ENCODE results near the gene FLOT1.
"Not testable (repeated sequence)": the region's sequence is repeated elsewhere in the genome, so short reads cannot be mapped to it uniquely, and the experiment has no call there.

FLOT1 gene

GRCh38 chr6:30766461-30767157 is 24.1 kb upstream of the FLOT1 start:
- DNase-seq = no peak

DNA sequence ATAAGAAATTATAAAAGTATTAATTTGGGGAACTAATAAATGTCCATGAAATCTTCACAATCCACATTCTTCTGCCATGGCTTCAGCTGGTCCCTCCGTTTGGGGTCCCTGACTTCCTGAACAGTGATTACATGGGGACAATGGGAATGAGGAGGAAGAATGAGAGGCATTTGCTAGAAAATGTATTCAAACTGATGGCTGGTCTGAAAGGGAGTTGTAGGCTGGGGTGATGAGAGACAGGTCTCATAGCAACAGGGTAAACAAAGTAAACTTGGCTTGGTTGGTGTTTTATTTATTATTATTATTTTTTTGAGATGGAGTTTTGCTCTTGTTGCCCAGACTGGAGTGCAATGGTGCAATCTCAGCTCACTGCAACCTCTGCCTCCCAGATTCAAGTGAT is 23.0 kb upstream of the FLOT1 start:
- DNase-seq = not testable (repeated sequence)

GRCh38 chr6:30764490-30765043 is 22.1 kb upstream of the FLOT1 start:
- not testable (repeated sequence) for DNase-seq

DNA sequence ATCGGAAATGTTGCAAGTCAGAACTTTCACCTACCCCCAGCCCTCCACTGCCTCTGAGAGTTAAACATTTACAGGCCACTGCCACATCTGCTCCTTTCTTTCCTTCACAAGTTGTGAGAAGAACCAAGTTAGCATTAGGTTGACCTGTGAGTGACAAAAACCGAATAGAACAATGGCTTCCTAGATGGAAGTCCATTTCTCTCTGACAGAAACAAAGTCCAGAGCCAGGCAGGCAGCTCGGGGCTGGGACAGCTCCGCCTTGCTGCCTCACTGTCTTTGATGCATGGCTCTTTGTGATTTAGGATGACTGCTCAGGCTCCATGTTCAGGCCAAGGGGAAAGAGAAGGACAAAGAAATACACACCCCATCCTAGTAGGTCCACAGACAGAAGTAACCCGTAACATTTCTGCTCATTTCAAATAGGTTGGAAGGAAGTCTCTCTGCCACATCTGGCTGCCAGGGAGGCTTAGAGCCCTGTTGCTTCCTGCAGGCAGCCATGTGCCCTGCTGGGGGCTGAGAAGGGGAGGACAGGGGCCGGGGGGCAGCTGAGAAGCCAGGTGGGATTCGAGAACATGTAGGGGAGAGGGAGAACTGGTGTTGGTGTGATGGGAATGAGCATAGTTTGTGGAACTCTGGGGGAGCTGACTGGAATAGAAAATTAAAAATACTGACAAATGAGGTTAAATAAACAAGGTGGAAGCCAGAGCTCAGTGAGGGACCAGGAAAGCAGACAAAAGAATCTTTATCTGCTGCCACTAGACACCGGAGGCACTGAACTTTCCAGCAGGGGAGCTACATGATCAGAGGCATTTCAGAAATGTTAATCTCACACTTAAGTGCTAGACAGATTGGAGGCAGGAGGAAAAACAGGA is 21.4 kb upstream of the FLOT1 start:
- DNase-seq = no peak

DNA sequence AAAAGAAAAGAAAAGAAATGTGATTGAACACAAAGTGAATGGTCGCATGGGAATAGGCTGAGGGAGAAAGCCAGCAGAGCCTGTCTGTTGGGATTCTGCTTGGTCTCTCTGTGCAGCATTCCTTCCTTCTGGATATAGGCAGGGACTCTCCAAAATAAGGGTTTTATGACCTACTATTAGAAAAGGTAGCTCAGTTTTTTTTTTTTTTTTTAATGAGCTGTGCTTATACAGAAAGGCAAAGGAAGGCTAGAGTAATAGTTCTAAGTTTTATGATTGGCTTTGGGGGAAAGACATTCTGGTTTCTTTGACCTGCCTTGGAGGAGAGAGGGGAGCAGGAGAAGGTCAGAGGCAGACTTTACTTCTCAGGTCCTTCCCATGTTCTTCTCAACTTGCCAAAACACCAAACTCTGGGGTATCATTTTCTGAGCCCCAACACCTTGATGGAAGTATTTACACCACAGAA is 20.7 kb upstream of the FLOT1 start:
- no peak for DNase-seq

GRCh38 chr6:30761791-30762429 is 19.4 kb upstream of the FLOT1 start:
- no peak for DNase-seq

DNA sequence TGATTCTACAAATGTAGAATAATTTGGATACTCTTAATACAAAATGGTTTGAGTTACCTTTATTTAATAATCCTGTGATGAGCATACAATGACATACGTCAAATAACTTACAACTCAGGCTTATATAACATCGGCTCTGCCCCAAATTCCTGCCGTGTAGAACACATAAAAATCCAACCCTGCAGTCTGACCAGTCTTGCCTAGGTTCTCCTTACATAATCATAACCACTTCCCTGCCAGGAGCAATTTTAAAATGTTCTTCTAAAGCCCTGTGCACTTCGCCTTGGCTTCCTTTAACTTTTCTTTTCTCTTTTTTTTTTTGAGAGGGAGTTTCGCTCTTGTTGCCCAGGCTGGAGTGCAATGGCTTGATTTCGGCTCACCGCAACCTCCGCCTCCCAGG is 18.1 kb upstream of the FLOT1 start:
- DNase-seq = no peak

- no peak for DNase-seq
Measured at GRCh38 chr6:30759575-30760239, 17.2 kb upstream of the FLOT1 start.

DNA sequence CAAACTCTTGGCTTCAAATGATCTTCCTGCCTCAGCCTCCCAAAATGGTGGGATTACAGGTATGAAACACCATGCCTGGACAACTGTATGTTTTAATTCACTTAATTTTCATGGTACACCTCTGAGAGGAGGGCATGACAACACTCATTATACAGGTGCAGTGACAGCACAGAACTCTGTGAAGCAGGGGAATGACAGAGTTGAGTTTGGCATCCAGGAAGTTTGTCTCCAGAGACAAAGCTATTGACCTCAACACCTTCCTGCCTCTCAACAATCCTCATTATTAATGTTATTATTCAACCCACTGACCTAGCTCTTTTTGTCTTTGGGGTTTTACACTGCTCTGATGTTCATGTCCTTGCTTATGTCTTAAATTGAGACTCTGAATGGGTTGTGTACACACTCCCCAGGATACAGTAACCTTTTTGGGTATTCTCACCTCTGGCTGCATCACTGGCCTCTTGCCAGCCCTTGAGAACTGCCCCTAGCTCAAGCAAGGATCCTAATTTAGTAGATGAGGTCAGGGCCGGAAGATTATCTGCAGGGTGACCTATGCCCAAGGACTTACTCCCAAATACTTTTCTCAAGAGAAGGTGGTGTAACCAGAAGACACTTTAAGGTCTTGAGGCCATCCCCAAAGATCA is 14.9 kb upstream of the FLOT1 start:
- no peak for DNase-seq

DNA sequence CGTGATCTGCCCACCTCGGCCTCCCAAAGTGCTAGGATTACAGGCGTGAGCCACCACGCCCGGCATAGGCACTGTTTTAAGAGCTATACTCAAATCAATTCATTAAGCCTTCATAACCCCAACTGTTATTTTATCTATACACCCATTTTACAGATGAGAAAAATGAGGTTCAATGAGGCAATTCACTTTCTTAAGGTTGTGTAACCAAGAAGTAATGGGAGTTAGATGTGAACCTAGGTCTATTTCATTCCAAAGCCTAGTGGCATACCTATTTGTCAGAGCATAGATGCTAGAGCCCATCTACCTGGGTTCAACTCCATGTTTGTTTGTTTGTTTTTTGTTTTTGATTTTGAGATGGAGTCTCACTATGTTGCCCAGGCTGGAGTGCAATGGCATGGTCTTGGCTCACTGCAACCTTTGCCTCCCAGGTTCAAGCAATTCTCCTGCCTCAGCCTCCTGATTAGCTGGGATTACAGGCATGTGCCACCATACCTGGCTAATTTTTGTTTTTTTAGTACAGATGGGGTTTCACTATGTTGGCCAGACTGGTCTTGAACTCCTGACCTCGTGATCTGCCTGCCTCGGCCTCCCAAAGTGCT is 14.0 kb upstream of the FLOT1 start:
- not testable (repeated sequence) for DNase-seq

DNA sequence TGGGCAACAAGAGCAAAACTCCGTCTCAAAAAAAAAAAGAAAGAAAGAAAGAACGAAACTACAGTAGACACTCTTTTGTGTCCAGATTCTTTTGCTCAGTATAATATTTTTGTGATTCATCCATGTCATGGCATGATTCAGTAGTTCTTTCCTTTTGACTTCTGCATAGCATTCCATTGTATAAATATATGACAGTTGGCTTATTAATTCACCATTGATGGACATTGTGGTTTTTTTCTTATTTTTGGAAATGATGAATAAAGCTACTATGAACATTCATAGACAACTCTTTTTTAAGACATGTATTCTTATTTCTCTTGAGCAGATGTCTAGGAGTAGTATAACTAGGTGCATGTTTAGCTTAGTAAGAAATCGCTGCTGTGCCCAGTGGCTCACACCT is 12.1 kb upstream of the FLOT1 start:
- DNase-seq = no peak

GRCh38 chr6:30752157-30752927 is 9.9 kb upstream of the FLOT1 start:
- peak; percentile 4 for DNase-seq

DNA sequence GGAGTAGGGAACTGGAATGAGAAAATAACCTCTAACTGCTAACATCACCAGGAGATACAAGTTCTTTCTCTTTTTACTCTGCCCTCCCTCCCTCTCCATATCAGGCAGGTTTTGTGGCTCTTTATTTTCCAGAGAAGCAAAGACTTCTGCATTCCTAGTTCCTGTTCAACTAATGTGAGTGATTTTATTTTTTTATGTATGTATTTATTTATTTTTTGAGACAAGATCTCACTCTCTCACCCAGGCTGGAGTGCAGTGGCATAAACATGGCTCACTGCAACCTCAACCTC is 7.8 kb upstream of the FLOT1 start:
- no peak for DNase-seq

DNA sequence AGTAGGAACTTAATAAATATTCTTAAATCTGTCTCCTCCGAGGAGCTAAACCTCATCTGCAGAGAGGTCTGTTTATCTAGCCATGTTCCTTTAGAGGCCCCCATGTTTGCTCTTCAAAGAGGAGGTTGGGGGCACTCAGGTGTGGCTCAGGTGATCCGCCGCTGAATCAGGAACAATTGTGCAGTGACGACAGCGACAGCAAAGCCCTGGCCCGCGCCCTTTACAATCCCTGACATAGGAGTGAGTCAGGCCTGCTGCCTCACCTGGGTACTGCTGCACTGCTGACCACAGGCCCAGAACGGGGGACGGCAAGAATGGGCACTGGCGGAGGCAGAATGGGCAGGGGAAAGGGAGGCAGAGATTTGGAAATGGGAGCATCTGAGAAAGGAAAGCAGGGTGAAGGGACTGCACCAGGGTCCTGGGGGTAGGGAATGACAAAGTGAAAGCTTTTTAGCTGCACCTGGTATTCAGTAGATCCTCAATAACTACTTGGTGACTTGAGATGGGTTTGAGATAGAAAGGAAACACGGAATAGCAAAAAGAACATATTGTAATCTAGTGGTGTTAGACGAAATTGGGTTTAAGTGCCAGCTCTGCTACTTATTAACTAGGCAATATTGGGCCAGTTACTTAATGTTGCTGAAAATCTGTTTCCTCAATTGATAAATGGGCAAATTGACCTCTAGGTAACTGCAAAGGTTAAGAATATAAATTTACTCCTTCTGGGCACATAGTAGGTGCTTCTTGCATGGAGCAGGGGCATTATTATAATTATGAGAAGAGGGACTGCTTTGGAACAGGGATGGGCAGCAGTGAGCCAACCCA is 7.3 kb upstream of the FLOT1 start:
- no peak for DNase-seq

- no peak for DNase-seq
Measured at GRCh38 chr6:30748851-30749540, 6.5 kb upstream of the FLOT1 start.

- no peak for DNase-seq
Measured at GRCh38 chr6:30747902-30748769, 5.6 kb upstream of the FLOT1 start.

DNA sequence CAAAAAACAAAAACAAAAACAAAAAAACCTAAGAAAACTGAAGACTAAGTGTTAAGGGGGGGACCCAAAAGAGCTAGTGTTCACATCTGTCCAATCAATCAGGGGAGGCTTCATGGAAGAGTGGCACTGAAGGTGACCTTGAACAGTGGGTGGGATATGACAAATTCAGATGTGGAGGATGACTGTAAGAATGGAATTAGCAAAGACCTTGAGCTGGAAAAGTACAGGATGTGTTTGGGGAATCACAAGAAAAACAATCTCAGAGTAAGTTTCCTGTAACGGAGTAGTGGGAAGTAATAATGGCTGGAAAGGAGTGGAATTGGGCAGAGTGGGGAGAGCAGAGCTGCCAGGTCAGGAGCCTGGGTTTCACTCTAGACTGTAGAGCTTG is 4.8 kb upstream of the FLOT1 start:
- no peak for DNase-seq

DNA sequence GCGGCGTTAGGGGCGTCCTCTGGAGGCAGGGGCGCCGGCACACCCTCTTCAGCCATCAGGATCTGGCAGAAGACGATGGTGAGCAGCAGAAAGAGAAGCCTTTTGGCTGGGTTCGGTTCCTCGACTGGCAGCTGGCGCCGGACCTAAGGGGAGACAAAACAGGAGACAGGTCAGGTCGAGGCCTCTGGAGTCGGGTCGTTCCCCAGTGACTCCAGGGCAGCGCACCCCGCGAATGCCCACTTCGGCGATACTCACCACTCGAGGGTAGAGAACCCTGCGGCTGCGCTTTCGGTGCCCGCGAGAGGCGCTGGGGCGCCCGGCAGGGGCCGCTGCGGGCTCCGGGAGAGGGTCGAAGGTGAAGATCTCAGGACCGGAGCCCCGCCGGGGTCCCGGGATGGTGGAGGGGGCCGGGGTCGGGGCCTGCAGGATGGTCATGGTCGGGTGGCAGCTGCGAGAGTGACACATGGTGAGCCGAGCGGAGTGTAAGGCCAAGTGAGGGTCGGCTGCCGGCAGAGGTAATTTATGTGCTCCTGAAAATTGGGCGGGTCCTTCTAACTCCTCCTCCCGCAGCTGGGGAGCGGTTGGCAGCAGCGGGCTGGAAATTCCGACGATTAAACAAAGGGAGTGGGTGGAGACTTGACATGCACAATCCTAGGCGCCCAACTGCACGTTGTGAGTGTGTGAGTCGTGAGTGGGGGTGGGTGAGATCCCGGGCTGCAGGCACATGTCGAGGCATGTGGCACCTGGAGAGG is 1.7 kb upstream of the FLOT1 start, which contains the start of gene IER3:
Gene IER3, minus strand, starts transcription at position 494 of the 752 bp plus-strand sequence. Its CDS starts 29 bp downstream, at position 465.
- DNase-seq = no peak
